ENCODE results near the gene FTO.

DNA sequence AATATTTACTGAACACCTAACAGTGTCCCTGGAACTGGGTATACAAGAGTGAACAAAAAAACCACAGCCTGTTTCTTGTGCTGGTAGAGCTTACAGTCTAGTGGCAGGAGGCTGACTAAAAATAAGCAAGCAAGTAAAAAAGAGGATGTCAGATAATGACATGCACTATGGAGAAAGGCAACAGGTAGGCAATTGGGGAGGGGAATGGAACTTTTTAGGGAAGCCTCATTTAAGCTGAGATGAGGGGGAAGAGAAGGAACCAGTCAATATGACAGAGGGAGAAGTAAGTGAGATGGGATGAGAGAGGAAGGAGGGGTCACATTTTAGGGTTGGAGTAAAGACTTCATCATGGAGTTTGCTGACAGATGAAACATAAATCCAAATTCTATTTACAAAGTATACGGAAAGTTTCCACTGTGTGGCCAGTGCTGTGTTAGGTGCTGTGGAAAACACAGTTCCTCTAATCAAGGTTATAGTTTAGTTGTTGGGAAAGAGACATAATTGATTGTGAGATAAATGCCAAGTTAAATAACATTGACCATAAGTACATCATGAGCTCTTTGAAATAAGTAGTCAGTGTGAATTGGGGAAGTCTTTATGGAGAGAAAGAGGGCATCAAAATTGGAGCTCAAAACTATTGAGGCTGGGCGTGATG lies 251.4 kb downstream of the FTO start:
- TF ChIP-seq EZH2 (IDR thresholded peaks at IDR 0.05; ENCODE audit: borderline replicate concordance, insufficient read depth, low read length, poor library complexity, severe bottlenecking), result no peak
- TF ChIP-seq EP300 (conservative IDR thresholded peaks at IDR 0.05; ENCODE audit: poor library complexity, severe bottlenecking), result no peak
- TF ChIP-seq, protein P1, sequence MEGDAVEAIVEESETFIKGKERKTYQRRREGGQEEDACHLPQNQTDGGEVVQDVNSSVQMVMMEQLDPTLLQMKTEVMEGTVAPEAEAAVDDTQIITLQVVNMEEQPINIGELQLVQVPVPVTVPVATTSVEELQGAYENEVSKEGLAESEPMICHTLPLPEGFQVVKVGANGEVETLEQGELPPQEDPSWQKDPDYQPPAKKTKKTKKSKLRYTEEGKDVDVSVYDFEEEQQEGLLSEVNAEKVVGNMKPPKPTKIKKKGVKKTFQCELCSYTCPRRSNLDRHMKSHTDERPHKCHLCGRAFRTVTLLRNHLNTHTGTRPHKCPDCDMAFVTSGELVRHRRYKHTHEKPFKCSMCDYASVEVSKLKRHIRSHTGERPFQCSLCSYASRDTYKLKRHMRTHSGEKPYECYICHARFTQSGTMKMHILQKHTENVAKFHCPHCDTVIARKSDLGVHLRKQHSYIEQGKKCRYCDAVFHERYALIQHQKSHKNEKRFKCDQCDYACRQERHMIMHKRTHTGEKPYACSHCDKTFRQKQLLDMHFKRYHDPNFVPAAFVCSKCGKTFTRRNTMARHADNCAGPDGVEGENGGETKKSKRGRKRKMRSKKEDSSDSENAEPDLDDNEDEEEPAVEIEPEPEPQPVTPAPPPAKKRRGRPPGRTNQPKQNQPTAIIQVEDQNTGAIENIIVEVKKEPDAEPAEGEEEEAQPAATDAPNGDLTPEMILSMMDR (IDR thresholded peaks at IDR 0.05; ENCODE audit: poor library complexity, severe bottlenecking), result no peak
- no peak for TF ChIP-seq POLR2AphosphoS5 (IDR thresholded peaks at IDR 0.05)
- TF ChIP-seq RAD21 (conservative IDR thresholded peaks at IDR 0.05), result no peak
- TF ChIP-seq, protein P2, sequence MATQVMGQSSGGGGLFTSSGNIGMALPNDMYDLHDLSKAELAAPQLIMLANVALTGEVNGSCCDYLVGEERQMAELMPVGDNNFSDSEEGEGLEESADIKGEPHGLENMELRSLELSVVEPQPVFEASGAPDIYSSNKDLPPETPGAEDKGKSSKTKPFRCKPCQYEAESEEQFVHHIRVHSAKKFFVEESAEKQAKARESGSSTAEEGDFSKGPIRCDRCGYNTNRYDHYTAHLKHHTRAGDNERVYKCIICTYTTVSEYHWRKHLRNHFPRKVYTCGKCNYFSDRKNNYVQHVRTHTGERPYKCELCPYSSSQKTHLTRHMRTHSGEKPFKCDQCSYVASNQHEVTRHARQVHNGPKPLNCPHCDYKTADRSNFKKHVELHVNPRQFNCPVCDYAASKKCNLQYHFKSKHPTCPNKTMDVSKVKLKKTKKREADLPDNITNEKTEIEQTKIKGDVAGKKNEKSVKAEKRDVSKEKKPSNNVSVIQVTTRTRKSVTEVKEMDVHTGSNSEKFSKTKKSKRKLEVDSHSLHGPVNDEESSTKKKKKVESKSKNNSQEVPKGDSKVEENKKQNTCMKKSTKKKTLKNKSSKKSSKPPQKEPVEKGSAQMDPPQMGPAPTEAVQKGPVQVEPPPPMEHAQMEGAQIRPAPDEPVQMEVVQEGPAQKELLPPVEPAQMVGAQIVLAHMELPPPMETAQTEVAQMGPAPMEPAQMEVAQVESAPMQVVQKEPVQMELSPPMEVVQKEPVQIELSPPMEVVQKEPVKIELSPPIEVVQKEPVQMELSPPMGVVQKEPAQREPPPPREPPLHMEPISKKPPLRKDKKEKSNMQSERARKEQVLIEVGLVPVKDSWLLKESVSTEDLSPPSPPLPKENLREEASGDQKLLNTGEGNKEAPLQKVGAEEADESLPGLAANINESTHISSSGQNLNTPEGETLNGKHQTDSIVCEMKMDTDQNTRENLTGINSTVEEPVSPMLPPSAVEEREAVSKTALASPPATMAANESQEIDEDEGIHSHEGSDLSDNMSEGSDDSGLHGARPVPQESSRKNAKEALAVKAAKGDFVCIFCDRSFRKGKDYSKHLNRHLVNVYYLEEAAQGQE (IDR thresholded peaks at IDR 0.05; ENCODE audit: borderline replicate concordance), result no peak
- TF ChIP-seq TAF1 (IDR thresholded peaks at IDR 0.05; ENCODE audit: low read depth), result no peak
- TF ChIP-seq SMC3 (conservative IDR thresholded peaks at IDR 0.05; ENCODE audit: poor library complexity), result no peak

All from neural cell (in vitro differentiated cells).